ENCODE measurements around the gene MFN1. TPM values are rescaled to one million over a fixed set of nuclear protein-coding genes. Genes with fewer than 3 reads are reported as not detected.
A peak's percentile ranks its signal among the peaks of the same experiment; 100 is the strongest.

The MFN1 gene
- 5.0 TPM for polyA plus RNA-seq (2012; ENCODE audit: insufficient read length, low read depth)

GRCh38 chr3:179347345-179348194 is at the start of gene MFN1:
Gene MFN1 (plus strand): TSS chr3:179347709. CDS start chr3:179348852, 1,143 bp downstream.
- peak; percentile 69 for TF ChIP-seq POLR2AphosphoS5 (IDR thresholded peaks at IDR 0.05; ENCODE audit: low read depth, low read length)
- TF ChIP-seq SIN3A (IDR thresholded peaks at IDR 0.05; ENCODE audit: borderline replicate concordance, insufficient read depth, low read length) = peak; percentile 75; the same call in 1 of the 2 replicates
- TF ChIP-seq FOXP2 (optimal IDR thresholded peaks at IDR 0.05; ENCODE audit: borderline replicate concordance, extremely low read depth, extremely low read length, insufficient read depth) = peak; percentile 6
- peak; percentile 74; the same call in 1 of the 2 replicates for TF ChIP-seq TAF1 (IDR thresholded peaks at IDR 0.05; ENCODE audit: borderline replicate concordance, insufficient read depth, low read length)
- TF ChIP-seq, protein P1, sequence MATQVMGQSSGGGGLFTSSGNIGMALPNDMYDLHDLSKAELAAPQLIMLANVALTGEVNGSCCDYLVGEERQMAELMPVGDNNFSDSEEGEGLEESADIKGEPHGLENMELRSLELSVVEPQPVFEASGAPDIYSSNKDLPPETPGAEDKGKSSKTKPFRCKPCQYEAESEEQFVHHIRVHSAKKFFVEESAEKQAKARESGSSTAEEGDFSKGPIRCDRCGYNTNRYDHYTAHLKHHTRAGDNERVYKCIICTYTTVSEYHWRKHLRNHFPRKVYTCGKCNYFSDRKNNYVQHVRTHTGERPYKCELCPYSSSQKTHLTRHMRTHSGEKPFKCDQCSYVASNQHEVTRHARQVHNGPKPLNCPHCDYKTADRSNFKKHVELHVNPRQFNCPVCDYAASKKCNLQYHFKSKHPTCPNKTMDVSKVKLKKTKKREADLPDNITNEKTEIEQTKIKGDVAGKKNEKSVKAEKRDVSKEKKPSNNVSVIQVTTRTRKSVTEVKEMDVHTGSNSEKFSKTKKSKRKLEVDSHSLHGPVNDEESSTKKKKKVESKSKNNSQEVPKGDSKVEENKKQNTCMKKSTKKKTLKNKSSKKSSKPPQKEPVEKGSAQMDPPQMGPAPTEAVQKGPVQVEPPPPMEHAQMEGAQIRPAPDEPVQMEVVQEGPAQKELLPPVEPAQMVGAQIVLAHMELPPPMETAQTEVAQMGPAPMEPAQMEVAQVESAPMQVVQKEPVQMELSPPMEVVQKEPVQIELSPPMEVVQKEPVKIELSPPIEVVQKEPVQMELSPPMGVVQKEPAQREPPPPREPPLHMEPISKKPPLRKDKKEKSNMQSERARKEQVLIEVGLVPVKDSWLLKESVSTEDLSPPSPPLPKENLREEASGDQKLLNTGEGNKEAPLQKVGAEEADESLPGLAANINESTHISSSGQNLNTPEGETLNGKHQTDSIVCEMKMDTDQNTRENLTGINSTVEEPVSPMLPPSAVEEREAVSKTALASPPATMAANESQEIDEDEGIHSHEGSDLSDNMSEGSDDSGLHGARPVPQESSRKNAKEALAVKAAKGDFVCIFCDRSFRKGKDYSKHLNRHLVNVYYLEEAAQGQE (IDR thresholded peaks at IDR 0.05; ENCODE audit: insufficient read depth in 1 of 2, low read depth in 2 of 2, low read length in 2 of 2) = no peak

GRCh38 chr3:179297971-179298725 is 49.4 kb upstream of the MFN1 start:
- TF ChIP-seq FOXP2 (optimal IDR thresholded peaks at IDR 0.05; ENCODE audit: borderline replicate concordance, extremely low read depth, extremely low read length, insufficient read depth) (no peak), POLR2AphosphoS5 (IDR thresholded peaks at IDR 0.05; ENCODE audit: low read depth, low read length) (no peak), SIN3A (IDR thresholded peaks at IDR 0.05; ENCODE audit: borderline replicate concordance, insufficient read depth, low read length) (no peak), TAF1 (IDR thresholded peaks at IDR 0.05; ENCODE audit: borderline replicate concordance, insufficient read depth, low read length) (no peak)
- TF ChIP-seq, protein P1 (IDR thresholded peaks at IDR 0.05; ENCODE audit: insufficient read depth in 1 of 2, low read depth in 2 of 2, low read length in 2 of 2) = no peak

- TF ChIP-seq POLR2AphosphoS5 (IDR thresholded peaks at IDR 0.05; ENCODE audit: low read depth, low read length) = no peak
- TF ChIP-seq SIN3A (IDR thresholded peaks at IDR 0.05; ENCODE audit: borderline replicate concordance, insufficient read depth, low read length) = no peak
- TF ChIP-seq, protein P1 (IDR thresholded peaks at IDR 0.05; ENCODE audit: insufficient read depth in 1 of 2, low read depth in 2 of 2, low read length in 2 of 2) = no peak
- no peak for TF ChIP-seq FOXP2 (optimal IDR thresholded peaks at IDR 0.05; ENCODE audit: borderline replicate concordance, extremely low read depth, extremely low read length, insufficient read depth)
- TF ChIP-seq TAF1 (IDR thresholded peaks at IDR 0.05; ENCODE audit: borderline replicate concordance, insufficient read depth, low read length) = no peak
Measured at GRCh38 chr3:179299316-179299715, 48.2 kb upstream of the MFN1 start.

DNA sequence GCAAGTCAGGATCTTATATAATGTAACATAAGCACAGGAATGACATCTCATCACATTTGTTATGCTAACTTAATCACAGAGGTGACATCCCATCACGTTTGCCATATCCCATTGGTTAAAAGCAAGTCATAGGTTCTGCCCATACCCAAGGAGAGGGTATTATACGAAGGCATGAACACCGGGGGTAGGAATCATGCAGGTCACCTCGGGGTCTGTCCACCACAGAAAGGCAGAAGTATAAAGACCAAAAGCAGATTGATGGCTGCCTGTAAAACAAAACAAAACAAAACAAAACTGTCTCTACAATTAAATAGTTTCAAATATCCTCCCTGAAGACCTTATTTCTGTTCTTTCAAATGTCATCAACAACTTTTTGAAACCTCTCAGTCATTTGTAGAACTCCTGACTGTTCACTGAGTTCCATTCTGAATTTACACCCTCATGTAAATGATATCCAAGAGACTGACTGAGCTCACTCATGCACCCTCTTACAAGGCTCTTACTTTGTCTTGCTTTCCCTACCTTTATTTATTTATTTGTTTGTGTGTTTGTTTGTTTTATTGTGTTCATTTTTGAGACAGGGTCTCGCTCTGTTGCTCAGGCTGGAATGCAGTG is 47.4 kb upstream of the MFN1 start:
- TF ChIP-seq SIN3A (IDR thresholded peaks at IDR 0.05; ENCODE audit: borderline replicate concordance, insufficient read depth, low read length) = no peak
- no peak for TF ChIP-seq POLR2AphosphoS5 (IDR thresholded peaks at IDR 0.05; ENCODE audit: low read depth, low read length)
- TF ChIP-seq, protein P1 (IDR thresholded peaks at IDR 0.05; ENCODE audit: insufficient read depth in 1 of 2, low read depth in 2 of 2, low read length in 2 of 2) = no peak
- no peak for TF ChIP-seq FOXP2 (optimal IDR thresholded peaks at IDR 0.05; ENCODE audit: borderline replicate concordance, extremely low read depth, extremely low read length, insufficient read depth)
- no peak for TF ChIP-seq TAF1 (IDR thresholded peaks at IDR 0.05; ENCODE audit: borderline replicate concordance, insufficient read depth, low read length)

All from PFSK-1 (cell line).